Measurements from ENCODE around the gene NOS1AP.

Gene NOS1AP

DNA sequence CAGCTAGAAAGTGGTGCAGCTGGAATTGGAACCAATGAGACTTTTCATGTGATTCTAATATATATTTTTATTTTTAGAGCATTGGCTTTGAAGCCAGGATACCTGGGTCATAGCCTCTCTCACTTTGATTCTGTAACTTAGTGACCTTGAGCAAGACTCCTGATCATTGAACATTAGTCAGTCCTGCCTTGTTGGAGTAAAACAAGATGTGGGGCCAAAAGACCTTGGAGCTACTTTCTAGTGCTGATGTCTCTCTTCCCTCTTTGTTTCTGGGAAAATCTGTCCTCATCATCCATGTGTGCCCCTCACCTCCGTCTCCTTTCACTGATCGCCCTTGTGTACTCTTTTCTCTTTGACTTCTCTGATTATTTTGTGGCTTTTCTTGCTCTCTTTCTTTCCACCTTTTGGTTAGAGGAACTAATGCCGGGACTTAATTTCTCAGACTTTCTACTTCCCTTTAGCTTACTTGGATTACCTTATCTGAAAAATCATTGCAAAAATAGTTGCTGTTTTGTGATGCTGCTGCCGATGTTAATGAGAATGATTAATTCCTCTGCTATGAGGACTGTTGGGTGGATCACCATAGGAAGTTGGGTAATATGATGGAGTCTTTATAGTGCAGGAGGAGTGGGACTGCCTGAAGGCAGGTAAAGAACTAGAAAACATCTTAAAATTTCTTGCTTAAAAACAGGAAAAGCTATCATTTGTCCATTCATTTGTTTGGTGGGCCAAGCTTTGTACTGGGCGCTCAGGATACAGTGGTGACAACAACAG lies 72.0 kb downstream of the NOS1AP start:
- Histone ChIP-seq H3K9me3 (ENCODE audit: insufficient read depth, low read depth, low read length) (no peaks in the 10 kb centered on the region), H3K36me3 (ENCODE audit: insufficient read depth, low read depth, low read length) (no peaks in the 10 kb centered on the region), H3K27ac (ENCODE audit: low read length) (no peak overlapping the region), H3K9ac (ENCODE audit: low read depth, low read length) (no peak overlapping the region), H3K4me1 (ENCODE audit: insufficient read depth, low read length) (peaks cover 58% of the 10 kb centered on the region), H3K27me3 (ENCODE audit: insufficient read depth, low read length) (no peaks in the 10 kb centered on the region), H3K4me3 (ENCODE audit: low read length) (no peak overlapping the region)

DNA sequence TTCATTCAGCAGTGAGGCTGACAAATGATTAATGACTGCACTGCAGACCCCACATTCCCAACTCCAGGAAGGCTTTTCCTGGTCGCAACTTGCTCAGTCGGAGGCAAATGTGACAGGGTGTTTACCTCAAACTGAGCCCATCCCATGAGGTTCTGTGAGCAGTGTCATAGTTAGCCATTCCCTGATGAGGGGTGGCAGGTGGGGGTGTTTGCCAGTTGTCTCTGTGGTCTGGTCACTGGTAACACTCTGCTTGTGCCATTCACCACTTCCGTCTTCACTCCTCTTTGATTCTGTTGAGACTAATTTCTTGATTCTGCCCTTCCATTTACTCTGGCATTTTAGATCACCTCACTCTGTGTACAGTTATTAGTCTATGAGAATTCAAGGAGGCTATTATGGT lies 73.5 kb downstream of the NOS1AP start:
- peaks cover 54% of the 10 kb centered on the region for H3K4me1 ChIP-seq (ENCODE audit: insufficient read depth, low read length)
- H3K36me3 ChIP-seq (ENCODE audit: insufficient read depth, low read depth, low read length), result no peaks in the 10 kb centered on the region
- H3K4me3 ChIP-seq (ENCODE audit: low read length), result no peak overlapping the region
- no peak overlapping the region for H3K27ac ChIP-seq (ENCODE audit: low read length)
- no peak overlapping the region for H3K9ac ChIP-seq (ENCODE audit: low read depth, low read length)
- no peaks in the 10 kb centered on the region for H3K9me3 ChIP-seq (ENCODE audit: insufficient read depth, low read depth, low read length)
- H3K27me3 ChIP-seq (ENCODE audit: insufficient read depth, low read length), result no peaks in the 10 kb centered on the region

DNA sequence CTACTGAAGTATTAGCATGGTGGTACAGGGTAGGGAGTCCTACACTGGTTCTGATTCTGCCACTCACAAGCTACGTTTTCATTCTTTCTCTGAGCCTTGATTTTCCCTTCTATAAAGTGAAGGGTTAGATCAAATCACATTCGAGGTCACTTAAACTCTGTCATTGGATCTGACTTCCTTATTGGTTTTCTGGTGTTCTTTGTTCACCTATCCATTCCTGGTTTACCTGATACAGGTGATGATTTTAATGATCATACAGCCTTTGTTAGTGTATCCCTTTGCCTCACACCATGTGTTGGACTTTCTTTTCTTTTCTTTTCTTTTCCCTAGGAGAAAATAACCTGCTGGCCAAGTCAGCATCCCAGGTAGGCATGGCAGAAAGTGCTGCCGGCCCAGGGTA lies 74.8 kb downstream of the NOS1AP start:
- no peaks in the 10 kb centered on the region for H3K9me3 ChIP-seq (ENCODE audit: insufficient read depth, low read depth, low read length)
- peaks cover 61% of the 10 kb centered on the region for H3K4me1 ChIP-seq (ENCODE audit: insufficient read depth, low read length)
- peak overlapping the region; percentile 55; the same call in 1 of the 2 replicates for H3K9ac ChIP-seq (ENCODE audit: low read depth, low read length)
- no peaks in the 10 kb centered on the region for H3K27me3 ChIP-seq (ENCODE audit: insufficient read depth, low read length)
- peak overlapping the region; percentile 35; the same call in 1 of the 2 replicates for H3K4me3 ChIP-seq (ENCODE audit: low read length)
- H3K27ac ChIP-seq (ENCODE audit: low read length), result peak overlapping the region; percentile 34
- no peaks in the 10 kb centered on the region for H3K36me3 ChIP-seq (ENCODE audit: insufficient read depth, low read depth, low read length)

DNA sequence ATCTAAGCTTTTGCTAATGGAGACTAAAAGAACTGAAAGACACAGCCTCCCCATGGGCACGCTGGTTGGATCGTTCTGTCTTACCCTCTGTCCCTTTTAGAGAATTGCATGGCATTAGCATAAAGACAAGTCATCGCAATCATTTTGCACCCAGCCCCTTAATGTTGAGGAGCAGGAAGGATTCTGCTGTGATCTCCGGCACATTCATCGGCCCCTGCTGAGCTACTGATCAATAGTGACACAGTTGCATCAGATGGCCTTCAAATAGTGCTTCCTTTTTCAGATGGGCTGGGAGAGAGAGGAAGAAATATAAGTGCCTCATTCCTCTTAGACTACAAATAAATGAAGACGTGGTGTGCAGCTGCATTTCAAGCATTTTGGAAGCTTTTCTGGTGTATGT lies 75.4 kb downstream of the NOS1AP start:
- Histone ChIP-seq H3K36me3 (ENCODE audit: insufficient read depth, low read depth, low read length) (no peaks in the 10 kb centered on the region), H3K27ac (ENCODE audit: low read length) (peak overlapping the region; percentile 34), H3K9ac (ENCODE audit: low read depth, low read length) (peak overlapping the region; percentile 55; the same call in 1 of the 2 replicates), H3K9me3 (ENCODE audit: insufficient read depth, low read depth, low read length) (no peaks in the 10 kb centered on the region), H3K4me1 (ENCODE audit: insufficient read depth, low read length) (peaks cover 61% of the 10 kb centered on the region), H3K27me3 (ENCODE audit: insufficient read depth, low read length) (no peaks in the 10 kb centered on the region), H3K4me3 (ENCODE audit: low read length) (peak overlapping the region; percentile 35; the same call in 1 of the 2 replicates)

DNA sequence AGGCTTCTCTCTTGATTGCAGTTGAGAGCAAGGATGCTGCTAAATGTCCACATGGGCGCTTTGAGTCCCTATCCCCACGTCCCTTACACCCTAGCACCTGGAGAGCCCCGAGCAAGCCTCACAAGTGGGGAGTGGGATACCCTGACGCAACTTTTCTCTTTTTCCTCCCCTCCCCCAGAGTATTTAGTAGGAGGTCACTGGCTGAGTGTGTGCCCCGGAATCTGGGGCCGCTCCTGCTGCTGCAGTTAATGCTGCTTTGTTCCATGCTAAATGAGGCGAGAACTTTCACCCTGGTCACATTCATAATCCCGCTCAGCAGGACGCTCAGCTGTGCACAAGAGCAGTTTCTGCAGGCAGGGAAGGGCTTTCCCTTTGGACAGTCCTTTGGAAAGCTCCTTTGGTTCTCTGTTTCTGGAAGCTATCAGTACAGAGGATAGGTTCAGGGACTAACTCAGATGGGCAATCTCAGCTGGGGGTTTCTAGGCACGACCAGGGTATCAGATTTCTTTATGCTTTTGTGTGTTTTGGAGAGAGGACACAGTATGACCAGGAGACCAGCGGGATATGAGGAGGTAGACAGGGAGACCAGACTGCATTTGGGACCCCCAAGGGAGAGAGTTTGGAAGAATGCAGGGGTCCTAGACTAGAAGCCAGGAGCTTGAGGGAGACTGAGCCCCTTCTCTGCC lies 75.9 kb downstream of the NOS1AP start:
- peak overlapping the region; percentile 55; the same call in 1 of the 2 replicates for H3K9ac ChIP-seq (ENCODE audit: low read depth, low read length)
- no peaks in the 10 kb centered on the region for H3K9me3 ChIP-seq (ENCODE audit: insufficient read depth, low read depth, low read length)
- H3K4me3 ChIP-seq (ENCODE audit: low read length), result peak overlapping the region; percentile 50
- peaks cover 61% of the 10 kb centered on the region for H3K4me1 ChIP-seq (ENCODE audit: insufficient read depth, low read length)
- no peaks in the 10 kb centered on the region for H3K36me3 ChIP-seq (ENCODE audit: insufficient read depth, low read depth, low read length)
- peak overlapping the region; percentile 75 for H3K27ac ChIP-seq (ENCODE audit: low read length)
- no peaks in the 10 kb centered on the region for H3K27me3 ChIP-seq (ENCODE audit: insufficient read depth, low read length)

DNA sequence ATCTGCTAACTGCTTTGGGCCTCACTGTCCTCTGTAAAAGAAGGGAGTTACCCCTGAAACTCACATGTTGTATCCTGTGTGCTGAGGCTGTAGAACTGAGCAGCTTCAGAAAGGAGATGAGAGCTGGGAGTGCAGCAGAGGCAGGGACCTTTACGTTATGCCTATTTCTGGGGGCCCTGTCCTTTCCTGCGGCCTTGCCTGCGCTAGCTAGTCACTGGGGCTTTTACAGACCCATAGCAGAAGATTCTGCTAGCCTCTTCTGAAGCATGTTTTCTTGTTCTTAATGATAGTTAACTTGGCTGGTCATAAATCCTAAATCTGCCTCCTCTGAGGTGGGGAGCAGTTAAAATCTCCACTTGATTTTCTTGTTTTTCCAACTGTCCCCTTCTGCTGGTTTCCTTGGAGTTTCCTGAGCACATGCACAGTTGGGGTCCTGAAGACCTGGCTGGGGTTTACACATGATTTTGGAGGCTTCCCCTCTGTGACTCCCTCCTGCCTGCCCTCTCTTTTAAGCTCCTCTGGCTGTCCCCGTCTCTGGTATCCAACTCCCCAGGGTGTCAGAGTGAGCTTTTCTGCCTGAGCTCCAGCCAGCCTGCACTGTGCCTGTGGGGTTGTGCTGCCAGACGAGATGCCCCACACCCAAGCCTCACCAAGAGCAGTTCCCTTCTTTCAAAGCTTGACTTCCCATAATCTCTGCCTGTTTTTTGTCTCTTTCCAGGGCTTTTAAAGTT lies 76.6 kb downstream of the NOS1AP start:
- Histone ChIP-seq H3K4me1 (ENCODE audit: insufficient read depth, low read length) (peaks cover 61% of the 10 kb centered on the region), H3K36me3 (ENCODE audit: insufficient read depth, low read depth, low read length) (no peaks in the 10 kb centered on the region), H3K9ac (ENCODE audit: low read depth, low read length) (peak overlapping the region; percentile 55; the same call in 1 of the 2 replicates), H3K4me3 (ENCODE audit: low read length) (peak overlapping the region; percentile 50), H3K27ac (ENCODE audit: low read length) (peak overlapping the region; percentile 75), H3K27me3 (ENCODE audit: insufficient read depth, low read length) (no peaks in the 10 kb centered on the region), H3K9me3 (ENCODE audit: insufficient read depth, low read depth, low read length) (no peaks in the 10 kb centered on the region)

DNA sequence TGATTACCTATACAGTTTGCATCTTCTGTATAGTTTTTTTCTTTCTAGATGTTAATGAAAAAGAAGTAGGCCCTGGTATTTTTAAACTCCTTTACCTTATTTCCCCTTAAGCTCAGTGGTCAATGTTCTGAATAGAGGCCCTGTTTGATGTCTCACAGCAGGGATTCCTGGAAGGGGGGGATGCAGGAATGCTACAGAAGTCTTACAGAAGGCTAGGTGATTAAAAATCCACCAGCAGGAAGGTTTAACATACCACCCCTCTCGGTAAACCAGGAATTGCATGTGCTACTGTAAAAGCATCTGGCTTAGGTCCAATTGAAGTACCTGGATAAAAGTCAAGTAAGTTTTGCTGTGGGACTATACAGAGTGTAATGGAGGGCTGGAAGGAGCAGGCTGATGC lies 78.3 kb downstream of the NOS1AP start:
- Histone ChIP-seq H3K27me3 (ENCODE audit: insufficient read depth, low read length) (no peaks in the 10 kb centered on the region), H3K36me3 (ENCODE audit: insufficient read depth, low read depth, low read length) (no peaks in the 10 kb centered on the region), H3K4me1 (ENCODE audit: insufficient read depth, low read length) (peaks cover 57% of the 10 kb centered on the region), H3K27ac (ENCODE audit: low read length) (no peak overlapping the region), H3K4me3 (ENCODE audit: low read length) (no peak overlapping the region), H3K9ac (ENCODE audit: low read depth, low read length) (no peak overlapping the region), H3K9me3 (ENCODE audit: insufficient read depth, low read depth, low read length) (no peaks in the 10 kb centered on the region)

DNA sequence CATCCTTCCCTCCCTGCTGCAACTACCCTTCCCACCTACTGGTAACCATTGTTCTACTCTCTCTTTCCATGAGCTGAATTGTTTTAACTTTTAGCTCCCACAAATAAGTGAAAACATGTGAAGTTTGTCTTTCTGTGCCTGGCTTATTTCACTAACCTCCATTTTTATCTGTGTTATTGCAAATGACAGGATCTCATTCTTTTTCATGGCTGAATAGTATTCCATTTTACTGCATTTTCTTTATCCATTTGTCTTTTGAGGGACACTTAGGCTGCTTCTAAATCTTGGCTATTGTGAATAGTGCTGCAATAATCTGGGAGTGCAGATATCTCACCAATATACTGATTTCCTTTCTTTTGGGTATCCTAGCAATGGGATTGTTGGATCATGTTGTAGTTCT lies 80.6 kb downstream of the NOS1AP start:
- Histone ChIP-seq H3K27ac (ENCODE audit: low read length) (no peak overlapping the region), H3K4me1 (ENCODE audit: insufficient read depth, low read length) (peaks cover 39% of the 10 kb centered on the region), H3K9ac (ENCODE audit: low read depth, low read length) (no peak overlapping the region), H3K4me3 (ENCODE audit: low read length) (no peak overlapping the region), H3K36me3 (ENCODE audit: insufficient read depth, low read depth, low read length) (no peaks in the 10 kb centered on the region), H3K27me3 (ENCODE audit: insufficient read depth, low read length) (no peaks in the 10 kb centered on the region), H3K9me3 (ENCODE audit: insufficient read depth, low read depth, low read length) (no peaks in the 10 kb centered on the region)

DNA sequence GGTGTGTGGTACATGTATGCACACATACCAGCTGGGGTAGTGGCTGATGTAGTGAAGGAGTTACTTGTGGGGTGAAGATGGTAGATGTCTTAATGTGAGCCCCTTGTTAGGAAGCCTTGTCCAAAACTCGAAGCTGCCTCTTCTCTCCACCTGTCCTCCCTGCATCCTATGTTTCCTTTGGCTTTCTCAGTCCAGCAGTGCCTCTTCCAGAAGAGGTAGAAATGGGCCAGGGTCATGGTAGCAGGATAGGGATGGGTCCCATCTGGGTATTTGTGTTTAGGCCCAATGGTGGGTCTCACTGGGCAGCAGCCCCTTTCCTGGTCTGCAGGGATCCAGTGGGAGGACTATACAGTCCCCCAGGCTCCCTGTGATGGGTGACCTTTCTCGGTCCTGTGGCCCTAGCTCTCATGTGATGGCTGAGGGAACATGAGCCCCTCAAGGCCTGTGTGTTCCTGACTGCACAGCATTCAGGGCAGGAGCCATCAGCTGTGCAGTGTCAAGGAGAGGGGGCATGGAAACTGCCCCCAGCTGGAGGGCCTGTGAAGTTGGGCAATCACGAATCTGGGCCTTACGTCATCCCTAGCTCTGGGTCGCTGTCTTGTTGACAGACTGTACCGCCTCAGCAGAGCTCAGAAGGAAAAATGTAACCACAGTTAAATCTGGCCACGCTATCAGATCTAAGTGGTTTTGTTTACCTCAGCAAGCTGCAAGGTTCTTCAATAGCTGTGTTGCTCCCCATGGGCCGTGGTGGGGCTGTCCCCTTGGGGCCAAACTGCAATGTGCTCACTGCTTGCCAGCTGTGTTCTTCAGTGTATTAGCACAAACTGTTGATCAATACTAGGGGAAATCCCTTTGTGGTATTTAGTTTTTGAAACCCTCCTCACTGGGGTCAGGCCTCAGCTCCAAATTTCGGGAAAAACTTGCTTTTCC lies 82.7 kb downstream of the NOS1AP start:
- no peaks in the 10 kb centered on the region for H3K9me3 ChIP-seq (ENCODE audit: insufficient read depth, low read depth, low read length)
- peaks cover 22% of the 10 kb centered on the region for H3K4me1 ChIP-seq (ENCODE audit: insufficient read depth, low read length)
- H3K9ac ChIP-seq (ENCODE audit: low read depth, low read length), result no peak overlapping the region
- no peak overlapping the region for H3K4me3 ChIP-seq (ENCODE audit: low read length)
- H3K27ac ChIP-seq (ENCODE audit: low read length), result no peak overlapping the region
- no peaks in the 10 kb centered on the region for H3K36me3 ChIP-seq (ENCODE audit: insufficient read depth, low read depth, low read length)
- no peaks in the 10 kb centered on the region for H3K27me3 ChIP-seq (ENCODE audit: insufficient read depth, low read length)

DNA sequence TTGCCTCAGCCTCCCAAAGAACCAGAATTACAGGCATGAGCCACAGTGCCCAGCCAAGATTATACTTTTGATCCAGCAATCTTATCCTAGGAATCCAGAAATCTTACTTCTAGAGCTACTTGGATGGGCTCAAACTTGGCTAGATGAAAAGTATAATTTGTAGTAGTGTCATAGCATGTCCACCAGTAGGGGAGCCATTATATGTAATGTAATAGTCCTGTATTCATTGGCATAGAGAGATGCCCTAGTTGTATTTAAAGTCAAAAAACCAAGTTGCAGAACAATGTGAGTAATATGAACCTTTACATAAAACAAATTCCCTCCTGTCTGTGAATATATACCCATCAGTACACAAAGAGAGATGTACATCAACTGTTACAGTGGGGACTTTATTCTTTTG lies 83.9 kb downstream of the NOS1AP start:
- Histone ChIP-seq H3K9ac (ENCODE audit: low read depth, low read length) (no peak overlapping the region), H3K4me3 (ENCODE audit: low read length) (no peak overlapping the region), H3K36me3 (ENCODE audit: insufficient read depth, low read depth, low read length) (no peaks in the 10 kb centered on the region), H3K27me3 (ENCODE audit: insufficient read depth, low read length) (no peaks in the 10 kb centered on the region), H3K9me3 (ENCODE audit: insufficient read depth, low read depth, low read length) (no peaks in the 10 kb centered on the region), H3K27ac (ENCODE audit: low read length) (no peak overlapping the region), H3K4me1 (ENCODE audit: insufficient read depth, low read length) (peaks cover 10% of the 10 kb centered on the region)

DNA sequence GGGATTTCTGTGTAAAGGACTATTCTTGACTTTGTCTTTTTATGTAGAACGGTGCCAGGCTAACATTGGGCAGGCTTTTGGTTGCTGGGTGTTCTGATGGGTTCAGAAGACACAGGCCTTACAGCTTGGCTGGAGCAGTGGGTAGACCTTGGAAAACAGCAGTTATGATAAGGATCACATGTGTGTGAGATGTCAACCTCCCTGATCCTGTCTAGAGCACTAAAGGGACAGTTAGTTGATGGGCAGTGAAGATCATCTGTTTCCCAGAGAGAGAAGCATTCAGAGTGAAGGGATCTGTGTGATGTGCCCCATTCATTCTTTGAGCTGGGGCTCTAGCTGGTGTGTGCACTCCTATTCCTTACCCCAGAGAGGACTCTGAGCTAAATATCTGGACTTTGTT lies 88.0 kb downstream of the NOS1AP start:
- Histone ChIP-seq H3K27ac (ENCODE audit: low read length) (no peak overlapping the region), H3K9ac (ENCODE audit: low read depth, low read length) (no peak overlapping the region), H3K9me3 (ENCODE audit: insufficient read depth, low read depth, low read length) (no peaks in the 10 kb centered on the region), H3K36me3 (ENCODE audit: insufficient read depth, low read depth, low read length) (no peaks in the 10 kb centered on the region), H3K4me3 (ENCODE audit: low read length) (no peak overlapping the region), H3K4me1 (ENCODE audit: insufficient read depth, low read length) (peaks cover 1% of the 10 kb centered on the region; the same call in 1 of the 2 replicates), H3K27me3 (ENCODE audit: insufficient read depth, low read length) (no peaks in the 10 kb centered on the region)

Data from iPS-20b (cell line).